HG02798 (cell line): ENCODE measurements around the gene FGGY.

Experiments
- ATAC-seq: cut with Tn5 transposase; IDR thresholded peaks from one replicate; pipeline ENCODE4 v1.9.1; 2021; ENCODE audit warnings: mild to moderate bottlenecking; ENCODE audit not compliant: unreplicated experiment, poor library complexity

Gene FGGY

GRCh38 chr1:59686170-59686569 is 389.3 kb downstream of the FGGY start:
- no peak for ATAC-seq

DNA sequence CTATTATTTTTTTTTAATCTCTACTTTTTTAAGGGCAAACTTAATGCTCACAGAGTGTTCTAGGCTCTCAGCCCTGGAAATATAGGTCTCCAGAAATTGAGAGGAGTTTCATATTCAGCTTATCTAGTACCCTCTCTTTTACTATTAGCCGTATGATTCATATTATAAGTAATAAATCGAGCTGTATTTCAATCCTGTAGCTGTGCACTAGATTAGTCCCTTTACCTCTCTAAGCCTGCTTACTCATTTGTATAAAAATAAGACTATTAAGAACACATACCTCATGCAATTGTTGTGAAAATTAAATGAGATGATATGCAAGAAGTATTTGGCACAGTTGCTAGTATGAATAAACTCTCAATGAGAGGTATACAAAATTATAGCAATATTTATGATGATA is 389.7 kb downstream of the FGGY start:
- no peak for ATAC-seq

DNA sequence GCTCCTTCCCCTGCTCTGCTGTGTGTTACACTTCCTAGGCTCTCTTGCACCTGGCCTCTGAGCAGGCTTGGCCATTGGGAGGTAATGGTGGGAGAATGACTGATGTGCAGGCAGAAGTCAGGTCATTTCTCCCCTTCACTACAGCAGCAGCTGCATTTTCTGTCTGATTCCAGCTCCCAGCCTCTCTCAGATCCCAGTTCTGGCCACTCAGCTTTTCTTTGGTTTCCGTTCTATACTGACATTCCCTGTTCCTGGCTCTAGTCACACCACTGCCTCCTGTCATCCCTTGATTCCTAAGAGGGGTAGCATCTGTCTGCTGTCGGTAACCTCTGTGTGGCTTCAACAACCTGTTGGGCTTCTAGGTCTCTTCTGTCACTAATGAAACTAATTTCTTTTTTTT is 390.2 kb downstream of the FGGY start:
- no peak for ATAC-seq

DNA sequence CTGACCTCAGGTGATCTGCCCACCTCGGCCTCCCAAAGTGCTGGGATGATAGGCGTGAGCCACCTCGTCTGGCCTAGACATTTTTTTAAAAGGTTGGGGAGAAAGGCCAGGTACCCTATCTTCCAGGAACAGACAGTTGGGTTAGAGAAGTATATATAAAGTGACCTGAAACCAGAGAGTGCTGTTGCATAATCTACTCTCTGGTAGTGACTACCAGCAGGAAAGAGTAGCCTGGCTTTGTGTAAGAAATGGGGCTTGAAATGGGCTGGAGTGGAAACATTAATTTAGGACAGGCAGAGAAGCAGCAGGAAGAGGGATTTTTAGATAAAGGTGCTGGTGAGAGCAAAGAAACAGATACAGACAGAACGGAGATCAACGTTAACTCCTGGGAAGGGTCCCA is 392.1 kb downstream of the FGGY start:
- no peak for ATAC-seq

DNA sequence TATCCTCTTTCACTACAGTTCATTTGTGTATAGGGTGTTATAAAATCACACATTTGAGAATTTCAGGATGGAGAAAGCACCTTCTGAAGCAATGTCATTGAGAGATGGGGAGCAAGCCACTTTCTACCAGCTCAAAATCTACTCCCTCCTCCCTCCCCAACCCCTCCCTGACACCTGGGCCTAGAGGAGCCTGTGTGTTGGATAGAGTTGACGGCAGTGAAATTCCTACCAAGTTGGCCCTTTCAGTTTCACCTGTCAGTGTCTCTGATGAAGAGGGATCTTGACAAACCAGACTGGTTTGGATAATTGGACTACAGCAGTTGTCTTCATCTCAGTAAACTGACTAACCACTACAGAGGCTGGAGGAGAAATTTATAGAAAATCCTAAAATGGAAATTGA is 392.8 kb downstream of the FGGY start:
- no peak for ATAC-seq

DNA sequence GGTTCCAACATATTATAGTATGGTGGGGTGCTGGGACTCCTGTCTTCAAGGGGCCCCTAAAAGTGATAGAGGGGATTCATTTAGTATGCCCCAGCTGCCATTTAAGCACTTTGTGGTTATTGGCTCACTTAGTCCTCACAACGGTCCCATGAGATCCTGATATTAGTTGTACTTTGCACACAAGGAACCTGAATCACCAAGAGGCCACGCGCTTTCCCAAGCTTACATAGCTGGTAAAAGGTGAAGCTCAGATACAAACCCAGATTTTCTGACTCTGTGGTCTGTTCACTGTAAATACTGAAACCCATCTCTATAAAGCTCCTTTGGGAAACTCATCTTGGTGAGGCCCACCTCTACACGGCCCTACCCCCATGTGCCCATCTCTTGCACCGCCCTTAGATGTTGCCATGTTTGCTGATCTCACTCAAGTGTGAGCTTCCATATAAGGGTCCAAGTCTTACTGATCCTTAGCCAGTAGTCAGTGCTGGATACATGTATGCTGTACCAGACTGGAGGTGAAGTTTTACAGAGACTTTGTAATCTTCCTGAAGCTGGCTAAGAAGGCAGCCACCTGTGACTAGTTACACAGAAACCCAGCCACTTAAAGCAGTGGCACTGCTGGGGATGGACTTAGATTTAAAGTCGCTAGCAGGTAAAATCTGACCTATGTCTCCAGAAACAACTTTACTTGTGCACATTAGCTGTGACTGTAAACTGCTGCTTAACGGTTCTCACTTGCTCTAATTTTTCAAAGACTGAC is 393.5 kb downstream of the FGGY start:
- no peak for ATAC-seq

GRCh38 chr1:59691261-59691660 is 394.4 kb downstream of the FGGY start:
- no peak for ATAC-seq

DNA sequence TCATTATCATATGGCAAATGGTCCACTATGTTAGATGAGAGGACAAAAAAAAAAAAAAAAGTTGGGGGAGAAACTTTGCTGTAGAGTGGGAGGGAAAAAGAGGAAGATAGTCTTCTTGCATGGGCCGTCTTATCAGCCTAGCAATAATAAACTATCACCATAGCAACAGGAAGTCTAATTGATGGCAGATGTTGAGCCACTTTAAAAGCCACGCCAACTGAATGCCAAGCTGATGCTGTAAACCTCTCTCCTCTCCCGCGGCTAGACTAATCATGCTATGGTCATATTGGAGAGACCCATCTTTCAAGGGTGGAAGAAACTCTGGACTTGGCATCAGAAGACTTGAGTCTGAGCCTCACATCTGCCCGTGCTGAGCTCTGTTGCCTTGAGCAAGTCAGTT is 395.7 kb downstream of the FGGY start:
- ATAC-seq = no peak

DNA sequence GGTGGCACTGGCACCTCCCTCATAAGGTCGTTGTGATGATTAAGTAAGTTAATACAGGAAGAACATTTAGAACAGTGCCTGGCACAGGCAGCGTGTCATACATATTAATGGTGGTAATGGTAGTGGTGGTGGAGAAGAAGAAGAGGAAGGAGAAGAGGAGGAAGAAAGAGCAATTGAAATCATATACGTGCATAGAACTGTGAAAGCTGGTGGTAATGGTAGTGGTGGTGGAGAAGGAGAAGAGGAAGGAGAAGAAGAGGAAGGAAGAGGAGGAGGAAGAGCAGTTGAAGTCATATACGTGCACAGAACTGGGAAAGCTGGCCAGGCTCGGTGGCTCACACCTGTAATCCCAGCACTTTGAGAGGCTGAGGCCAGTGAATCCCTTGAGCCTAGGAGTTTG is 396.5 kb downstream of the FGGY start:
- no peak for ATAC-seq

DNA sequence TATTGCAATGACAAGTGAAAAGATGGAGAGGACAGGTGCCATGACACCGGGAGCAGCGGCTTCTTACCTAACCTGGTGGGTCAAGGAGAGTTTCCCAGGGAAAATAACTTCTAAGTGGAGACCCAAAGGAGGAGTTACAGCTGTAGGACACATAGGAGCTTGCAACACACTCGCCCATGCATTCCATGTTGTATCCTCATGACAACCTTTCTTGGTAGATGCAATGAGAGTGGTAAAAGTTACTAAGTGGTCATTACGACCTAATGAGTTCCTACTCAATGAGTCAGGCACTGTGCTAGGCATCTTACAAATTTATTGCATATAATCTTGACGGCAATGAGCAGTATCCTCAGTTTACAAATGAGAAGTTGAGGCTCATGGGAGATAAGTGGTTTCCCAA is 398.4 kb downstream of the FGGY start:
- ATAC-seq = no peak

DNA sequence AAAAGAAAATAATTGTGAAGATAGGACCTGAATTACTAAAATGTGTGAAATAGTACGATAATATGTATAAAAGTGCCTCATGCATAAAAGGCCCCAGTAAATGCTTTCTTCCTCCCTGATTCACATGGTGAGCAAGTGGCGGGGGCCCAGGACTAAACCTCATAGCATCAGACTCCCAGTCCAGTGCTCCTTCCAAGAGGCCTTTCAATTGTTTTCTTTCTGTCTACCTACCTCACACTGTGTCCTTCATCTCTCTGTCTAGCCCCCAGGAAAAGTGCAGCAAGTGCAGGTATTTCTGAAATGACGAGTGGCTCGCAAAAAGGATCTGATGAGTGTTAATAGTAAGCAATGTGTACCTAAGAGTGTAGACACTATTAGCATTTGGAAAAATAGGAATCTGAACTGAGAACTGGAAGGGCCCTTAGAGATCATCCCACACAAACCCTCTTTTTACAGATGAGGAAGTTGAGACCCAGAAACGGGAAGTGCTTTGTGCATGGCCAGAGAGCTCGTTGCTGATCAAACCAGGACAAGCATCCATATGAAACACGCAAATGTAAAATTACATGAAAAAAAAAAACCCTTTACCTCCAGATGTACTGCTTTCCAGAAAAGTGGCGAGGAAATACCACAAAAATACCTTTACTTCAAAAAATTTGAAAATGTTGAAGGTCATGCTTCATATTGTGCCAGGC is 399.7 kb downstream of the FGGY start:
- peak; percentile 32 for ATAC-seq

- ATAC-seq = peak; percentile 69
These were observed 400.4 kb downstream of the FGGY start for GRCh38 chr1:59697150-59697800.

DNA sequence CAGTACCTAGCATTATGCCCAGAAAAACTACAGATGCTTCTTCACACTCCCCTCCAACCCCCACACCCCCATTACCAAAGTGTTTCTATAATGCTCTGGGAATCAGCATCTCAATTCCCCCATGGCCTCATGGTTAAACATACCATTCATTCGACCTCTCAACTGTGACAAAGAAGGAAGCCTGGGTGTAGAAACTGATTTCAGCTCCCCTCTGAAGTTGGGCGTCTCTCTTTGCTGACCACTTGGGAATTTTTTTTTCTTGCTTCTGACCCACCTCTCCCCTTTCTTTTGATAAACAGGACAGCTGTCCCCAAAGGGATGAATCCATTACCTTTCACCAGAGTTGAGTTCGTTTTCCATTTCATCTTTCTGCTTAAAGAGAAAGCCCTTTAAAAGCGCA is 401.5 kb downstream of the FGGY start:
- ATAC-seq = no peak

- no peak for ATAC-seq
These were observed 402.4 kb downstream of the FGGY start for GRCh38 chr1:59699227-59699847.

- ATAC-seq = no peak
These were observed 404.5 kb downstream of the FGGY start for GRCh38 chr1:59701376-59701775.

GRCh38 chr1:59703226-59703917 is 406.5 kb downstream of the FGGY start:
- no peak for ATAC-seq

DNA sequence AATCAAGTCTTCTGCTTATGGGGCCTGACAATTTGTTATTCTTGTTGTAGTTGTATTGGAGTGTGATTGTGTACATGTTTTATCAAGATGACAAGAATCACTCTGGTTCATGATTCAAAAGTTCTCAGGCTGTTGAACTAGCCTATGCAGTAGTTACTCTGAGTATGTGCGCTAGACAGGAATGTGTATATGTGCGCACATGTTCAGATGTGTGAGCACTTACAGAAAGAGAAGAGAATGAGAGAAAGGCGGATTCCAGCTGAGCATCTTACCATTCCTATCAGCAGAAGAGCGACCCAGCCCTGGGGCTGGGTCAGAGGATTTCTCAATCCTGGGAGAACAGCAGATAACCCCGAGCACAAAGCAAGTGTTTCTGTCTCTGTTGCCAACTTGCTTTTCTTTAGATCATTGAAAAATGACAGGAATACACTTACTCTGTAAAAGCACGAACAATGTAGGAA is 407.1 kb downstream of the FGGY start:
- no peak for ATAC-seq

DNA sequence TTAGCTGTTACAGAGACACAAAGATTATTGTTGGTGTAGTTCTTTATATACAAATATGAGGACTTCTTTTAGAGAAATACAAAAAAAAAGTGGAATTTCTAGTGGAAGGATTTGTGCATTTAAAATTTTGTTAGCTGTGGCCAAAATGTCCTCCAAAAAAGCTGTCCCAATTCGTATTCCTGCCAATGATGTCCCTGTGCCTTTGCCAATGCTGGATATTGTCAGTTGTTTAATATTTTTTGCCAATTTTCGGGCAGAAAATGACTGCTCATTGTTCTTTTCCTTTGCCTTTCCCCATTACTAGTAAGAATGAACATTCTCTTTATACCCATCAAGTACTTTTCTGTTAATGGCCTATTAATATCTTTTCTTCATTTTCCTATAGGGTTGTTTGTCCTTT is 407.8 kb downstream of the FGGY start:
- no peak for ATAC-seq

GRCh38 chr1:59705466-59706302 is 408.8 kb downstream of the FGGY start:
- ATAC-seq = no peak

DNA sequence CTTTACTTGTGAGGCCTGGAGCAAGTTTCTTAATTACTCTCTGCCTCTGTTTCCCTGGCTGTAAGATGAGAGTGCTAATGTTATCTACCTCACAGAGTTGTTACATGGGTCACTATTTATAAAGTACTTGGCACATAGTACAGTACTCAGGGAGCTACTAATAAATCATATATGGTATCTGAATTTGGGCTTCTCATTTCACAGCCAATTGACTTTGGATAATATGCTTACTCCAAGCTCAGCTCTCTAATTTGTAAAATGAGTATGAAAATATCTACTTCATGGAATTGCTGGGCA is 409.4 kb downstream of the FGGY start:
- no peak for ATAC-seq
